Measurements from ENCODE around the gene CNTD1. TPM values are rescaled to one million over a fixed set of nuclear protein-coding genes. Genes with fewer than 3 reads are reported as not detected.
A peak's percentile ranks its signal among the peaks of the same experiment; 100 is the strongest.

CNTD1 gene
- total and polyA plus RNA-seq, 2 experiments from 2014 or later = 1.1 TPM; not detected in 1

DNA sequence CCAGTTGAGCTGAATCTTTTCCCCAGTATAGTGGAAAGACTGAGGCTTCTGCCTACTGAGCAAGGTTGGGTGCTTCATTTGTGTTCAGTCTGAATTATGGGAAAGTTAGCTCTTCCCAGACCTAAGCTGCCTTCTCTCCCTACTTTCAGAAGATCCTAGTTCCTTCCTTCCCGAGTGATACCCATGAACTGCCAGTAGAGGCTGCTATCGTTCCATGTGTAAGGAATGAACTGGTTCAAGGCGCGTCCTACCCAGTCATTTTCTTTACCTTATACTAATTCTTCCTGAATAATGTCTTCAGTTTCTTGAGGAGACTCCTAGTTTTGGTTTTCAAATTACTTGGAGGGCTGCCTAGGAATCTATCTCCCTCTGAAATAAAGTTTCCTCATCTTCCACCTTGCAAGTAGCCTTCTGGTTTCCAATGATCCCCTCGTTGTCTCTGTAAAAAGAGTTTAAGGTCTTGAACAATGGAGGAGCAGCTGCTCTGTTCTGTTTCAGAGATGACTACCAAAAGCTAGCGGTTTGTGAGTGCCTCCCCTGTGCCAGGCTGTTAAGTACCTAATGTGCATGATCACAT is 44.8 kb downstream of the CNTD1 start:
- Histone ChIP-seq H3K27ac (ENCODE audit: low read depth) (no peak overlapping the region), H3K4me1 (ENCODE audit: insufficient read depth) (no peaks in the 10 kb centered on the region), H3K36me3 (ENCODE audit: insufficient read depth) (peaks cover 48% of the 10 kb centered on the region), H3F3A (replicated peaks; ENCODE audit: low read depth) (peaks cover 29% of the 10 kb centered on the region), H3K79me2 (replicated peaks; ENCODE audit: insufficient read depth) (no peaks in the 10 kb centered on the region), H3K4me3 (no peak overlapping the region), H3K4me2 (no peak overlapping the region), H4K20me1 (replicated peaks; ENCODE audit: insufficient read depth) (peaks cover 29% of the 10 kb centered on the region), H2AFZ (no peak overlapping the region), H3K27me3 (ENCODE audit: insufficient read depth) (no peaks in the 10 kb centered on the region), H3K9me2 (ENCODE audit: insufficient read depth) (no peaks in the 10 kb centered on the region)
- DNase-seq (ENCODE audit: low spot score) = peak; percentile 80
- Mint-ChIP-seq H3K9me3 (no peaks in the 10 kb centered on the region; the same call in 2 of the 3 replicates), H3K27ac (no peak overlapping the region), H3K4me1 (peaks cover 3% of the 10 kb centered on the region; the same call in 1 of the 3 replicates), H3K27me3 (ENCODE audit: insufficient read depth, low read depth, poor library complexity) (peaks cover 7% of the 10 kb centered on the region), H3K36me3 (ENCODE audit: low read depth) (peaks cover 75% of the 10 kb centered on the region), H3K4me3 (no peak overlapping the region)
- ATAC-seq = peak; percentile 78
- TF ChIP-seq, protein P1, sequence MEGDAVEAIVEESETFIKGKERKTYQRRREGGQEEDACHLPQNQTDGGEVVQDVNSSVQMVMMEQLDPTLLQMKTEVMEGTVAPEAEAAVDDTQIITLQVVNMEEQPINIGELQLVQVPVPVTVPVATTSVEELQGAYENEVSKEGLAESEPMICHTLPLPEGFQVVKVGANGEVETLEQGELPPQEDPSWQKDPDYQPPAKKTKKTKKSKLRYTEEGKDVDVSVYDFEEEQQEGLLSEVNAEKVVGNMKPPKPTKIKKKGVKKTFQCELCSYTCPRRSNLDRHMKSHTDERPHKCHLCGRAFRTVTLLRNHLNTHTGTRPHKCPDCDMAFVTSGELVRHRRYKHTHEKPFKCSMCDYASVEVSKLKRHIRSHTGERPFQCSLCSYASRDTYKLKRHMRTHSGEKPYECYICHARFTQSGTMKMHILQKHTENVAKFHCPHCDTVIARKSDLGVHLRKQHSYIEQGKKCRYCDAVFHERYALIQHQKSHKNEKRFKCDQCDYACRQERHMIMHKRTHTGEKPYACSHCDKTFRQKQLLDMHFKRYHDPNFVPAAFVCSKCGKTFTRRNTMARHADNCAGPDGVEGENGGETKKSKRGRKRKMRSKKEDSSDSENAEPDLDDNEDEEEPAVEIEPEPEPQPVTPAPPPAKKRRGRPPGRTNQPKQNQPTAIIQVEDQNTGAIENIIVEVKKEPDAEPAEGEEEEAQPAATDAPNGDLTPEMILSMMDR (conservative IDR thresholded peaks at IDR 0.05; ENCODE audit: low read depth in 2 of 2) = peak; percentile 90 to 96
- no peak for TF ChIP-seq ZNF114 (CRISPR knock-in tag; IDR thresholded peaks at IDR 0.05)

DNA sequence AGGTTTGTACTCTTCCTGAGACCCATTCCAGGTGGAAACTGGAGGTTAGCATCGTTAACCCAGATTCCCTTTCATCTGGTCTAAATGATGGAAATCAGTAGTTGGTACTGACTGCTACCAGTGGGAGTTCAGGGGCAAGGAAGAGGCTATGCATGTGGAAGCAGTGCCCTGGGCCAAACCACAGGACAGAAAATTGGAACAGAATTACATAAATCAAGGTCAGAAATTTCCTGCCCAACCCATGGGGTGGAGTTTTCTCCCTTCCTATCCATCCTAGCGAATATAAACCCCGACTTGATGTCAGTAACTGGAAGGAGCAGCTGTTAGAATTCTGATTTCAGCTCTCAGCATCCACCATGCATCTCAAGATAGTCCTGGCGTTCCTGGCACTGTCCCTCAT is 45.6 kb downstream of the CNTD1 start, which contains the start of gene AOC2:
Gene AOC2 (plus strand): TSS at position 310 of the 400 bp plus-strand sequence. CDS start 47 bp downstream, at position 357.
- Histone ChIP-seq H3K36me3 (ENCODE audit: insufficient read depth) (peaks cover 40% of the 10 kb centered on the region), H4K20me1 (replicated peaks; ENCODE audit: insufficient read depth) (peaks cover 22% of the 10 kb centered on the region)

DNA sequence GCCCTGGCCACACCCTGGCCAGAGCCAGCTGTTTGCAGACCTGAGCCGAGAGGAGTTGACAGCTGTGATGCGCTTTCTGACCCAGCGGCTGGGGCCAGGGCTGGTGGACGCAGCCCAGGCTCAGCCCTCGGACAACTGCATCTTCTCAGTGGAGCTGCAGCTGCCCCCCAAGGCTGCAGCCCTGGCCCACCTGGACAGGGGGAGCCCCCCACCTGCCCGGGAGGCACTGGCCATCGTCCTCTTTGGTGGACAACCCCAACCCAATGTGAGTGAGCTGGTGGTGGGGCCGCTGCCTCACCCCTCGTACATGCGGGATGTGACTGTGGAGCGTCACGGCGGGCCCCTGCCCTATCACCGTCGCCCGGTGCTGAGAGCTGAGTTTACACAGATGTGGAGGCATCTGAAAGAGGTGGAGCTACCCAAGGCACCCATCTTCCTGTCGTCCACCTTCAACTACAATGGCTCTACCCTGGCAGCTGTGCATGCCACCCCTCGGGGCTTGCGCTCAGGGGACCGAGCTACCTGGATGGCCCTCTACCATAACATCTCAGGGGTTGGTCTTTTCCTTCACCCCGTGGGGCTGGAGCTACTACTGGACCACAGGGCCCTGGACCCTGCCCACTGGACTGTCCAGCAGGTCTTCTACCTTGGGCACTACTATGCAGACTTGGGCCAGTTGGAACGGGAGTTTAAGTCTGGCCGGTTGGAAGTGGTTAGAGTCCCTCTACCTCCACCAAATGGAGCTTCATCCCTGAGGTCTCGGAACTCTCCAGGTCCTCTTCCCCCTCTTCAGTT is 46.3 kb downstream of the CNTD1 start:
- H4K20me1 ChIP-seq (replicated peaks; ENCODE audit: insufficient read depth) = peaks cover 19% of the 10 kb centered on the region
- no peak for TF ChIP-seq NANOG (IDR thresholded peaks at IDR 0.05; ENCODE audit: borderline replicate concordance)
- no peak for TF ChIP-seq ZNF114 (CRISPR knock-in tag; IDR thresholded peaks at IDR 0.05)
- TF ChIP-seq EZH2phosphoT487 (IDR thresholded peaks at IDR 0.05; ENCODE audit: unreplicated experiment) = no peak
- TF ChIP-seq, protein P2, sequence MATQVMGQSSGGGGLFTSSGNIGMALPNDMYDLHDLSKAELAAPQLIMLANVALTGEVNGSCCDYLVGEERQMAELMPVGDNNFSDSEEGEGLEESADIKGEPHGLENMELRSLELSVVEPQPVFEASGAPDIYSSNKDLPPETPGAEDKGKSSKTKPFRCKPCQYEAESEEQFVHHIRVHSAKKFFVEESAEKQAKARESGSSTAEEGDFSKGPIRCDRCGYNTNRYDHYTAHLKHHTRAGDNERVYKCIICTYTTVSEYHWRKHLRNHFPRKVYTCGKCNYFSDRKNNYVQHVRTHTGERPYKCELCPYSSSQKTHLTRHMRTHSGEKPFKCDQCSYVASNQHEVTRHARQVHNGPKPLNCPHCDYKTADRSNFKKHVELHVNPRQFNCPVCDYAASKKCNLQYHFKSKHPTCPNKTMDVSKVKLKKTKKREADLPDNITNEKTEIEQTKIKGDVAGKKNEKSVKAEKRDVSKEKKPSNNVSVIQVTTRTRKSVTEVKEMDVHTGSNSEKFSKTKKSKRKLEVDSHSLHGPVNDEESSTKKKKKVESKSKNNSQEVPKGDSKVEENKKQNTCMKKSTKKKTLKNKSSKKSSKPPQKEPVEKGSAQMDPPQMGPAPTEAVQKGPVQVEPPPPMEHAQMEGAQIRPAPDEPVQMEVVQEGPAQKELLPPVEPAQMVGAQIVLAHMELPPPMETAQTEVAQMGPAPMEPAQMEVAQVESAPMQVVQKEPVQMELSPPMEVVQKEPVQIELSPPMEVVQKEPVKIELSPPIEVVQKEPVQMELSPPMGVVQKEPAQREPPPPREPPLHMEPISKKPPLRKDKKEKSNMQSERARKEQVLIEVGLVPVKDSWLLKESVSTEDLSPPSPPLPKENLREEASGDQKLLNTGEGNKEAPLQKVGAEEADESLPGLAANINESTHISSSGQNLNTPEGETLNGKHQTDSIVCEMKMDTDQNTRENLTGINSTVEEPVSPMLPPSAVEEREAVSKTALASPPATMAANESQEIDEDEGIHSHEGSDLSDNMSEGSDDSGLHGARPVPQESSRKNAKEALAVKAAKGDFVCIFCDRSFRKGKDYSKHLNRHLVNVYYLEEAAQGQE (IDR thresholded peaks at IDR 0.05; ENCODE audit: unreplicated experiment) = no peak
- no peak for TF ChIP-seq POLR2AphosphoS5 (IDR thresholded peaks at IDR 0.05; ENCODE audit: low read depth)
- no peak for TF ChIP-seq ZNF331 (CRISPR knock-in tag; IDR thresholded peaks at IDR 0.05; ENCODE audit: low read depth)
- no peak for TF ChIP-seq EZH2 (IDR thresholded peaks at IDR 0.05; ENCODE audit: low read depth, unreplicated experiment)
- TF ChIP-seq STAT1 (IDR thresholded peaks at IDR 0.05; ENCODE audit: unreplicated experiment) = no peak

More for the DNA sequence above, 45.6 kb downstream of the CNTD1 start, which contains the start of gene AOC2:
- no peaks in the 10 kb centered on the region for H3K27me3 ChIP-seq (ENCODE audit: insufficient read depth)
- H3K36me3 Mint-ChIP-seq (ENCODE audit: low read depth) = peaks cover 67% of the 10 kb centered on the region
- ATAC-seq (no peak), DNase-seq (ENCODE audit: low spot score) (no peak)
- H3K4me1 ChIP-seq (ENCODE audit: insufficient read depth) = no peaks in the 10 kb centered on the region
- H3K4me2 ChIP-seq = no peak within 1 kb of the TSS
- H3K9me2 ChIP-seq (ENCODE audit: insufficient read depth) = no peaks in the 10 kb centered on the region
- peaks cover 7% of the 10 kb centered on the region for H3K27me3 Mint-ChIP-seq (ENCODE audit: insufficient read depth, low read depth, poor library complexity)
- TF ChIP-seq, protein P3, sequence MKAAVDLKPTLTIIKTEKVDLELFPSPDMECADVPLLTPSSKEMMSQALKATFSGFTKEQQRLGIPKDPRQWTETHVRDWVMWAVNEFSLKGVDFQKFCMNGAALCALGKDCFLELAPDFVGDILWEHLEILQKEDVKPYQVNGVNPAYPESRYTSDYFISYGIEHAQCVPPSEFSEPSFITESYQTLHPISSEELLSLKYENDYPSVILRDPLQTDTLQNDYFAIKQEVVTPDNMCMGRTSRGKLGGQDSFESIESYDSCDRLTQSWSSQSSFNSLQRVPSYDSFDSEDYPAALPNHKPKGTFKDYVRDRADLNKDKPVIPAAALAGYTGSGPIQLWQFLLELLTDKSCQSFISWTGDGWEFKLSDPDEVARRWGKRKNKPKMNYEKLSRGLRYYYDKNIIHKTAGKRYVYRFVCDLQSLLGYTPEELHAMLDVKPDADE (IDR thresholded peaks at IDR 0.05) = no peak
- H3K4me3 Mint-ChIP-seq = no peak within 1 kb of the TSS
- no peak within 1 kb of the TSS for H2AFZ ChIP-seq
- no peaks in the 10 kb centered on the region for H3K79me2 ChIP-seq (replicated peaks; ENCODE audit: insufficient read depth)
- H3K4me1 Mint-ChIP-seq = peaks cover 3% of the 10 kb centered on the region; the same call in 1 of the 3 replicates
- H3K27ac ChIP-seq (ENCODE audit: low read depth) = no peak within 1 kb of the TSS
- no peaks in the 10 kb centered on the region; the same call in 2 of the 3 replicates for H3K9me3 Mint-ChIP-seq
- no peak within 1 kb of the TSS for H3K27ac Mint-ChIP-seq
- no peak within 1 kb of the TSS for H3K4me3 ChIP-seq
- peaks cover 22% of the 10 kb centered on the region for H3F3A ChIP-seq (replicated peaks; ENCODE audit: low read depth)

More for the DNA sequence above, 46.3 kb downstream of the CNTD1 start:
- Histone ChIP-seq H3K4me1 (ENCODE audit: insufficient read depth) (no peaks in the 10 kb centered on the region), H3K27me3 (ENCODE audit: insufficient read depth) (no peaks in the 10 kb centered on the region), H3K9me2 (ENCODE audit: insufficient read depth) (no peaks in the 10 kb centered on the region), H3K4me2 (no peak overlapping the region), H3K27ac (ENCODE audit: low read depth) (no peak overlapping the region), H3K36me3 (ENCODE audit: insufficient read depth) (peaks cover 33% of the 10 kb centered on the region), H2AFZ (no peak overlapping the region), H3K4me3 (no peak overlapping the region), H3F3A (replicated peaks; ENCODE audit: low read depth) (peaks cover 18% of the 10 kb centered on the region; the same call in 1 of the 2 replicates), H3K79me2 (replicated peaks; ENCODE audit: insufficient read depth) (no peaks in the 10 kb centered on the region)
- DNase-seq (ENCODE audit: low spot score) (no peak), ATAC-seq (no peak)
- no peak overlapping the region for H3K4me3 Mint-ChIP-seq
- H3K27ac Mint-ChIP-seq = no peak overlapping the region
- H3K36me3 Mint-ChIP-seq (ENCODE audit: low read depth) = peaks cover 60% of the 10 kb centered on the region
- peaks cover 7% of the 10 kb centered on the region for H3K27me3 Mint-ChIP-seq (ENCODE audit: insufficient read depth, low read depth, poor library complexity)
- H3K4me1 Mint-ChIP-seq = peaks cover 3% of the 10 kb centered on the region; the same call in 1 of the 3 replicates
- no peaks in the 10 kb centered on the region; the same call in 2 of the 3 replicates for H3K9me3 Mint-ChIP-seq
